Measurements from ENCODE around the gene ECT2L. TPM values are rescaled to one million over a fixed set of nuclear protein-coding genes. Genes with fewer than 3 reads are reported as not detected.

Gene ECT2L
- total RNA-seq, 1 donor, result under 0.01 TPM

DNA sequence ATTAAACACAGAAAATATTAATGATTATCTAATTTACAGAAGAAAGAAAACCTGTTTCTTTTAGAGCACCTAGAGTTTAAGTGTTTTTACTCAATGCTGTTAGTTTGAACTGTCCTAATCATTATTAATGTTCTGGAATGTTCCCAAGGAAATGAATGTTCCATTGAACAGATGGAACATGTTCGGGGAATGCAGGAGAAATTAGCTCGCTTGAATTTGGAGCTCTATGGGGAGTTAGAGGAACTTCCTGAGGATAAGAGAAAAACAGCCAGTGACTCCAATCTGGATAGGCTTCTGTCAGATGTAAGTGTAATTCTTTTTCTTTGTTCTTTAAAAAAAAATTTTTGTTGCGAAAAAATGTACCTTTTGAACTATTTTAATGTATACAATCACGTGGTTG, 10.8 kb upstream of the ECT2L start:
- no peak overlapping the region for H3K4me3 ChIP-seq (ENCODE audit: low read depth, low read length)
- TF ChIP-seq, protein P1, sequence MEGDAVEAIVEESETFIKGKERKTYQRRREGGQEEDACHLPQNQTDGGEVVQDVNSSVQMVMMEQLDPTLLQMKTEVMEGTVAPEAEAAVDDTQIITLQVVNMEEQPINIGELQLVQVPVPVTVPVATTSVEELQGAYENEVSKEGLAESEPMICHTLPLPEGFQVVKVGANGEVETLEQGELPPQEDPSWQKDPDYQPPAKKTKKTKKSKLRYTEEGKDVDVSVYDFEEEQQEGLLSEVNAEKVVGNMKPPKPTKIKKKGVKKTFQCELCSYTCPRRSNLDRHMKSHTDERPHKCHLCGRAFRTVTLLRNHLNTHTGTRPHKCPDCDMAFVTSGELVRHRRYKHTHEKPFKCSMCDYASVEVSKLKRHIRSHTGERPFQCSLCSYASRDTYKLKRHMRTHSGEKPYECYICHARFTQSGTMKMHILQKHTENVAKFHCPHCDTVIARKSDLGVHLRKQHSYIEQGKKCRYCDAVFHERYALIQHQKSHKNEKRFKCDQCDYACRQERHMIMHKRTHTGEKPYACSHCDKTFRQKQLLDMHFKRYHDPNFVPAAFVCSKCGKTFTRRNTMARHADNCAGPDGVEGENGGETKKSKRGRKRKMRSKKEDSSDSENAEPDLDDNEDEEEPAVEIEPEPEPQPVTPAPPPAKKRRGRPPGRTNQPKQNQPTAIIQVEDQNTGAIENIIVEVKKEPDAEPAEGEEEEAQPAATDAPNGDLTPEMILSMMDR (IDR thresholded peaks at IDR 0.05; ENCODE audit: insufficient read depth, low read length), result no peak
- DNase-seq (ENCODE audit: low read depth), result no peak

DNA sequence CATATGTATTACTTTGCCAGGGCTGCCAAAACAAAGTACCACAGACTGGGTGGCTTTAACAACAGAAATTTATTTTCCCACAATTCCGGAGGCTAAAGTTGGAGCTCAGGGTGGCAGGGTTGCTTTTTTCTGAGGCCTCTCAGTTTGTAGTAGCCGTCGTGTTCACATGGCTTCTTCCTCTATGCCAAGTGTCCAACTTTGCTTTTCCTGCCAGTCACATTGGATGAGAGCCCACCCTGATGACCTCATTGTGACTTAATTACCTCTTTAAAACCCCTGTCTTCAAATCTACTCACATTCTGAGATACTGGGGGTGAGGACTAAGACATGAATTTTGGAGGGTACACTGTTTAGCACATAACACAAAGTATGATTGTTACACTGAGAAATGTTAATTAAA, 9.9 kb upstream of the ECT2L start:
- H3K4me3 ChIP-seq (ENCODE audit: low read depth, low read length), result no peak overlapping the region
- no peak for DNase-seq (ENCODE audit: low read depth)
- TF ChIP-seq, protein P1 (IDR thresholded peaks at IDR 0.05; ENCODE audit: insufficient read depth, low read length), result no peak

DNA sequence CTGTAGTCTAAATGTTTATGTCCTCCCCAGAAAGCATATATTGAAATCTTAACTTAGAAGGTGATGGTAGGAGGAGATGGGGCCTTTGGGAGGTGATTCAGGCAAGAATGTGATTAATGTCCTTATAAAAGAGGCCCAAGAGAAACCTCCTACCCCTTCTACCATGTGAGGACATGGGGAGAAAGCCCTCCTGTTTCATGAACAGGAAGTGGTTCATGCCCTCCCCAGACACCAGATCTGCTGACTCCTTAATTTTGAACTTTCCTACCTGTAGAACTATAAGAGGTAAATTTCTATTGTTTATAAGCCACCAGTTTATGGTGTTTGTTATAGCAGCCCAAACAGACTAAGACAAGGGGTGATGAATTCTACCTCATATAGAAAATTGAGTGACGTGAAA, 8.7 kb upstream of the ECT2L start:
- TF ChIP-seq, protein P1 (IDR thresholded peaks at IDR 0.05; ENCODE audit: insufficient read depth, low read length), result no peak
- DNase-seq (ENCODE audit: low read depth), result no peak
- H3K4me3 ChIP-seq (ENCODE audit: low read depth, low read length), result no peak overlapping the region

DNA sequence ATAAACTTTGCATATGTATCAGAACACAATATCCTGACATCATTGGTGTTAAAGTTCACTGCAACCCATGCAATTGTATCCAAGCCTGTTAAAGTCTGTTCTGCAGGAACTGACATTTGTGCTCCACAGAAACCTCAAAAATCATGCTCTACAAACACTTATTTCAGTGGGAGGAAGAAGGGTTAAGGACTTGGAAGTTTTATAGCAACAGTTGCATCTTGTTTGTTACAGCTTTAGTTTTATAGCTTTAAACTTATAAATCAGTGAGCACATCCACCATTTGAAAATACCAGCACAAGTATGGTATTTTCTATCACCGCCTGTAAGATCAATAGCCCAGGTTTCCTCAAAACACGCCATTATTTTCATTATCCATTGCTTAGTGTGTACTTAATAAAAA, 884 bp downstream of the ECT2L start:
- no peak overlapping the region for H3K4me3 ChIP-seq (ENCODE audit: low read depth, low read length)
- TF ChIP-seq, protein P1 (IDR thresholded peaks at IDR 0.05; ENCODE audit: insufficient read depth, low read length), result no peak
- DNase-seq (ENCODE audit: low read depth), result no peak

DNA sequence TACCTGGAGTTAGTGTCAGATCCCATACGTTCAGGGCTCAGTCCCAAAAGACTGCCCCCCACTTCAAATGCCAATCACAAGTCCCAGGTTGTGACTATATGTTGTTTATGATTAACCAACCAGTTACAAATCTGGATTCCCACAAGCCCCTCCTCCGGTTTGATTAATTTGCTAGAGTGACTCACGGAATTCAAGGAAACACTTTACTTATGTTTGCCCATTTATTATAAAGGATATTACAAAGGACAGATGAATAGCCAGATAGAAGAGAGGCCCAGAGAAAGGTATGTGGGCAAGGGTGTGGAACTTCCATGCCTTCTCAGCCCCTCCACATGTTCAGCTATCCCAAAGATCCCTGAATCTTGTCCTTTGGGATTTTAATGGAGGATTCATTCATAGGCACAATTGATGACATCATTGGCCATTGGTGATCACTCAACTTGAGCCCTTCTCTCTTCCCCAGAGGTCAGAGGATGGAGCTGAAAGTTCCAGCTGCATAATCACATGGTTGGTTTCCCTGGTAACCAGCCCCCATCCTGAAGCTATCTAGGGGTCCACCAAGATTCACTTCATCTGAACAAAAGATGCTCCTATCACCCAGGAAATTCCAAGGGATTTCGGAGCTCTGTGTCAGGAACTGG, 2.0 kb downstream of the ECT2L start:
- DNase-seq (ENCODE audit: low read depth), result no peak
- TF ChIP-seq, protein P1 (IDR thresholded peaks at IDR 0.05; ENCODE audit: insufficient read depth, low read length), result no peak
- no peak overlapping the region for H3K4me3 ChIP-seq (ENCODE audit: low read depth, low read length)

DNA sequence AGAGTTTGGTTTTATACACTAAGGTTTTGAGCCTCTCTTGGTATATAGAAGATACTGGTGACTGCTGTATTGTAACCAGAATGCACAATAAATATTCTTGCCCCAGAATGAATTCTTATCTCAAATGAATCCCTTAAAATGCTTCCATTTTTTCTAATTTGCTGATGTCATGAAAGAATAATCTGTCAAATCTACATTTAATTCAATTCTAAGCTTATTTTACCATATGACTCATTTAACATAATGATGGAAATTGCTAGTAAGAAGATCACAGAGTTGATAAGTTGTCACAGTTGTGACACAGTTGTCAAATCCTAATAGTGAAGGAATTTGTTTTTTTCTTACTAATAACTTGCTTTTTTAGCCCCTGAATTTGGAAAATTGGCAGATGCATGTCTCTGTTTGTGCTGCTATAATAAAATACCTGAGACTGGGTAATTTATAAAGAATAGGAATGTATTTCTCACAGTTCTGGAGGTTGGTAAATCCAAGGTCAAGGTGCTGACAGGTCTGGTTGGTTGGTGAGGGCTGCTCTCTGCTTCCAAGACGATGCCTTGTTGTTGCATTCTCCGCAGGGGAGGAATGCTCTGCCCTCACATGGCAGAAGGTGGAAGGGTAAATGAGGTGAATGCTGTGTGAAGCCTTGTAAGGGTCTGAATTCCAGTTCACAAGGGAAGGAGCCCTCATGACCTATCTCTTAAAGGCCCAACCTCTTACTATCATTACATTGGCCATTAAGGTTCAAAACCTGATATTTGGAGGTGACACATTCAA, 4.7 kb downstream of the ECT2L start:
- DNase-seq (ENCODE audit: low read depth), result no peak
- no peak overlapping the region for H3K4me3 ChIP-seq (ENCODE audit: low read depth, low read length)
- TF ChIP-seq, protein P1 (IDR thresholded peaks at IDR 0.05; ENCODE audit: insufficient read depth, low read length), result no peak
